GM23338 (cell line): Measurements from ENCODE around the gene TMEM87B. TPM values are rescaled to one million over a fixed set of nuclear protein-coding genes. Genes with fewer than 3 reads are reported as not detected.

Experiments used
- ATAC-seq: fragments of 200-7000 bp; cut with Tn5 transposase; 3 replicates; pipeline ENCODE4 v1.9.1; 2020
- DNase-seq: peaks from one replicate; pipeline ENCODE4 v3.0.0-alpha.2; 2015; ENCODE audit warnings: low spot score
- H2AFZ ChIP-seq: fragments of 200-600 bp; sonication (generic); 2 replicates; pipeline ENCODE4 v1.8.0; 2016; ENCODE audit warnings: antibody characterized with exemption, mild to moderate bottlenecking, moderate library complexity
- H3F3A ChIP-seq: fragments of 200-600 bp; sonication (generic); replicated peaks from 2 replicates; pipeline ENCODE4 v1.8.0; 2017; ENCODE audit warnings: antibody characterized with exemption, mixed run types, low read depth
- H3K27ac ChIP-seq: fragments of 200-600 bp; sonication (generic); 2 replicates; pipeline ENCODE4 v1.6.1; 2016; ENCODE audit warnings: low read depth
- H3K27me3 ChIP-seq: fragments of 200-600 bp; sonication (generic); 2 replicates; pipeline ENCODE4 v1.8.0; 2016; ENCODE audit warnings: mild to moderate bottlenecking, mixed run types, moderate library complexity; ENCODE audit not compliant: insufficient read depth
- H3K36me3 ChIP-seq: fragments of 200-600 bp; sonication (generic); 2 replicates; pipeline ENCODE4 v1.8.0; 2016; ENCODE audit warnings: mild to moderate bottlenecking; ENCODE audit not compliant: insufficient read depth
- H3K4me1 ChIP-seq: fragments of 200-600 bp; sonication (generic); 2 replicates; pipeline ENCODE4 v1.8.0; 2016; ENCODE audit warnings: mild to moderate bottlenecking, moderate library complexity; ENCODE audit not compliant: insufficient read depth
- H3K4me2 ChIP-seq: fragments of 200-600 bp; sonication (generic); 2 replicates; pipeline ENCODE4 v1.7.1; 2017; ENCODE audit warnings: mixed run types
- H3K4me3 ChIP-seq: fragments of 200-600 bp; sonication (generic); 2 replicates; pipeline ENCODE4 v1.6.1; 2016; ENCODE audit warnings: mixed run types
- H3K79me2 ChIP-seq: fragments of 200-600 bp; sonication (generic); replicated peaks from 2 replicates; pipeline ENCODE4 v1.8.0; 2017; ENCODE audit warnings: mild to moderate bottlenecking; ENCODE audit not compliant: insufficient read depth
- H3K9me2 ChIP-seq: fragments of 200-600 bp; sonication (generic); 2 replicates; pipeline ENCODE4 v1.8.0; 2017; ENCODE audit not compliant: insufficient read depth
- H4K20me1 ChIP-seq: fragments of 200-600 bp; sonication (generic); replicated peaks from 2 replicates; pipeline ENCODE4 v1.8.0; 2017; ENCODE audit warnings: mild to moderate bottlenecking; ENCODE audit not compliant: insufficient read depth
- H3K27ac Mint-ChIP-seq: 2 replicates; pipeline ENCODE4 v1.8.0; 2020; ENCODE audit warnings: inconsistent platforms, mild to moderate bottlenecking, moderate library complexity, mixed read lengths
- H3K27me3 Mint-ChIP-seq: 3 replicates; pipeline ENCODE4 v1.8.0; 2022; ENCODE audit warnings: low read depth, mild to moderate bottlenecking, moderate library complexity, mixed read lengths, inconsistent platforms; ENCODE audit not compliant: insufficient read depth, poor library complexity
- H3K36me3 Mint-ChIP-seq: 3 replicates; pipeline ENCODE4 v1.8.0; 2021; ENCODE audit warnings: low read depth, mild to moderate bottlenecking, inconsistent platforms, moderate library complexity, mixed read lengths
- H3K4me1 Mint-ChIP-seq: 3 replicates; pipeline ENCODE4 v1.8.0; 2020; ENCODE audit warnings: mild to moderate bottlenecking, inconsistent platforms, mixed read lengths
- H3K4me3 Mint-ChIP-seq: 3 replicates; pipeline ENCODE4 v1.8.0; 2021; ENCODE audit warnings: moderate library complexity, mild to moderate bottlenecking, inconsistent platforms, mixed read lengths
- H3K9me3 Mint-ChIP-seq: 3 replicates; pipeline ENCODE4 v1.8.0; 2020; ENCODE audit warnings: moderate library complexity, mild to moderate bottlenecking, inconsistent platforms, mixed read lengths
- CREB1 ChIP-seq: fragments of 250-450 bp; sonication (Bioruptor Pico); IDR thresholded peaks from 2 replicates; pipeline ENCODE4 v1.5.0; 2020; ENCODE audit warnings: low read depth, mild to moderate bottlenecking, moderate library complexity
- ETS1 ChIP-seq: IDR thresholded peaks from 2 replicates; pipeline ENCODE4 v1.6.1; 2016; ENCODE audit warnings: antibody characterized with exemption
- EZH2 ChIP-seq: fragments of 200-600 bp; sonication (generic); IDR thresholded peaks from one replicate; pipeline ENCODE4 v1.8.0; 2017; ENCODE audit warnings: antibody characterized with exemption, mild to moderate bottlenecking, low read depth; ENCODE audit not compliant: unreplicated experiment
- EZH2phosphoT487 ChIP-seq: fragments of 200-600 bp; sonication (generic); IDR thresholded peaks from one replicate; pipeline ENCODE4 v1.8.1; 2018; ENCODE audit warnings: antibody characterized with exemption; ENCODE audit not compliant: unreplicated experiment
- JUNB ChIP-seq: IDR thresholded peaks from one replicate; pipeline ENCODE4 v1.6.1; 2016; ENCODE audit warnings: antibody characterized with exemption; ENCODE audit not compliant: unreplicated experiment
- NANOG ChIP-seq: IDR thresholded peaks from 2 replicates; pipeline ENCODE4 v1.6.1; 2016; ENCODE audit warnings: antibody characterized with exemption, borderline replicate concordance
- POLR2AphosphoS5 ChIP-seq: IDR thresholded peaks from 2 replicates; pipeline ENCODE4 v1.6.1; 2016; ENCODE audit warnings: antibody characterized with exemption, low read depth
- STAT1 ChIP-seq: IDR thresholded peaks from one replicate; pipeline ENCODE4 v1.6.1; 2016; ENCODE audit warnings: antibody characterized with exemption; ENCODE audit not compliant: unreplicated experiment
- ZNF114 ChIP-seq: fragments of 250-450 bp; sonication (Bioruptor Pico); IDR thresholded peaks from 2 replicates; pipeline ENCODE4 v1.5.0; 2020; ENCODE audit warnings: mild to moderate bottlenecking, moderate library complexity
- ZNF331 ChIP-seq: fragments of 250-450 bp; sonication (Bioruptor Pico); IDR thresholded peaks from 2 replicates; pipeline ENCODE4 v1.5.0; 2020; ENCODE audit warnings: low read depth, mild to moderate bottlenecking, moderate library complexity
- ZNF462 ChIP-seq: fragments of 250-450 bp; sonication (Bioruptor Pico); IDR thresholded peaks from 2 replicates; pipeline ENCODE4 v1.5.0; 2020; ENCODE audit warnings: mild to moderate bottlenecking, moderate library complexity
- polyA plus RNA-seq: library from polyadenylated mRNA; unstranded; fragments of >200 nt; fragmentation: Nextera tagmentation; extraction: Ambion mirVana; gene quantifications from 2 replicates; pipeline ENCODE4 v1.2.1, GENCODE V29; 2016
- total RNA-seq: library from RNA; depleted of rRNA; stranded (reverse); fragments of >200 nt; shearing (Covaris generic); gene quantifications from 2 replicates; pipeline ENCODE4 v1.2.3, GENCODE V29; 2014
- TF ChIP-seq, protein P1 (sequence below), 2 experiments: fragments of 200-600 bp in 1 of 2; sonication (generic) in 1 of 2; conservative IDR thresholded peaks; 2 replicates each; pipeline versions ENCODE4 v1.5.1 to v1.6.1; 2016 to 2017; ENCODE audit warnings: antibody characterized with exemption in 2 of 2, low read depth in 2 of 2, mild to moderate bottlenecking in 2 of 2, moderate library complexity in 1 of 2
- TF ChIP-seq, protein P2 (sequence below): IDR thresholded peaks from one replicate; pipeline ENCODE4 v1.6.1; 2018; ENCODE audit warnings: antibody characterized with exemption; ENCODE audit not compliant: unreplicated experiment

The TMEM87B gene
- total and polyA plus RNA-seq, 2 experiments from 2014 or later: 7.0 to 15.4 TPM

DNA sequence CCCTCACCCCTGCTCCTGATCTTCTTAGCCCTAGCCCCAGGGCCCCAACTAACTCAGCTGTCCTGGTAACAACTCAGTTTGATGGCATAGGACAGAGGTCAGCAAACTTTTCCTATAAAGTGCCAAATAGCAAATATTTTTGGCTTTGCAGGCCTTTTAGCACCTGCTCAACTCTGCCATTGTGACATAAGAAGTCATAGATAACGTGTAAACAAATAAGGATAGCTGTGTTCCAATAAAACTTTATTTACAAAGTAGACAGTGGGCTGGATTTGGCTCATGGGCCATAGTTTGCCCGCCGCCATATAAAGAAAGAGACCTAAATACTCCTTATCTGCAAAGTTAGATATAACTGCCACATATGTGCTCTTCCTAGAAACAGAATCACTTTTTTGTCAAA, 27.3 kb upstream of the TMEM87B start:
- Histone ChIP-seq H3K27ac (no peak overlapping the region), H3K79me2 (no peaks in the 10 kb centered on the region), H4K20me1 (no peaks in the 10 kb centered on the region), H3K27me3 (no peaks in the 10 kb centered on the region), H3K36me3 (no peaks in the 10 kb centered on the region), H3K4me1 (peaks cover 12% of the 10 kb centered on the region), H3F3A (peaks cover 4% of the 10 kb centered on the region; the same call in 1 of the 2 replicates), H3K4me3 (no peak overlapping the region), H3K4me2 (no peak overlapping the region), H3K9me2 (no peaks in the 10 kb centered on the region), H2AFZ (no peak overlapping the region)
- TF ChIP-seq EZH2 (no peak), POLR2AphosphoS5 (no peak), ZNF462 (CRISPR knock-in tag) (no peak), CREB1 (CRISPR knock-in tag) (no peak), ETS1 (no peak), NANOG (no peak), EZH2phosphoT487 (no peak), STAT1 (no peak), JUNB (no peak), ZNF114 (CRISPR knock-in tag) (no peak), ZNF331 (CRISPR knock-in tag) (no peak)
- TF ChIP-seq, protein P1, sequence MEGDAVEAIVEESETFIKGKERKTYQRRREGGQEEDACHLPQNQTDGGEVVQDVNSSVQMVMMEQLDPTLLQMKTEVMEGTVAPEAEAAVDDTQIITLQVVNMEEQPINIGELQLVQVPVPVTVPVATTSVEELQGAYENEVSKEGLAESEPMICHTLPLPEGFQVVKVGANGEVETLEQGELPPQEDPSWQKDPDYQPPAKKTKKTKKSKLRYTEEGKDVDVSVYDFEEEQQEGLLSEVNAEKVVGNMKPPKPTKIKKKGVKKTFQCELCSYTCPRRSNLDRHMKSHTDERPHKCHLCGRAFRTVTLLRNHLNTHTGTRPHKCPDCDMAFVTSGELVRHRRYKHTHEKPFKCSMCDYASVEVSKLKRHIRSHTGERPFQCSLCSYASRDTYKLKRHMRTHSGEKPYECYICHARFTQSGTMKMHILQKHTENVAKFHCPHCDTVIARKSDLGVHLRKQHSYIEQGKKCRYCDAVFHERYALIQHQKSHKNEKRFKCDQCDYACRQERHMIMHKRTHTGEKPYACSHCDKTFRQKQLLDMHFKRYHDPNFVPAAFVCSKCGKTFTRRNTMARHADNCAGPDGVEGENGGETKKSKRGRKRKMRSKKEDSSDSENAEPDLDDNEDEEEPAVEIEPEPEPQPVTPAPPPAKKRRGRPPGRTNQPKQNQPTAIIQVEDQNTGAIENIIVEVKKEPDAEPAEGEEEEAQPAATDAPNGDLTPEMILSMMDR (conservative IDR thresholded peaks at IDR 0.05; ENCODE audit: low read depth in 2 of 2): no peak
- TF ChIP-seq, protein P2, sequence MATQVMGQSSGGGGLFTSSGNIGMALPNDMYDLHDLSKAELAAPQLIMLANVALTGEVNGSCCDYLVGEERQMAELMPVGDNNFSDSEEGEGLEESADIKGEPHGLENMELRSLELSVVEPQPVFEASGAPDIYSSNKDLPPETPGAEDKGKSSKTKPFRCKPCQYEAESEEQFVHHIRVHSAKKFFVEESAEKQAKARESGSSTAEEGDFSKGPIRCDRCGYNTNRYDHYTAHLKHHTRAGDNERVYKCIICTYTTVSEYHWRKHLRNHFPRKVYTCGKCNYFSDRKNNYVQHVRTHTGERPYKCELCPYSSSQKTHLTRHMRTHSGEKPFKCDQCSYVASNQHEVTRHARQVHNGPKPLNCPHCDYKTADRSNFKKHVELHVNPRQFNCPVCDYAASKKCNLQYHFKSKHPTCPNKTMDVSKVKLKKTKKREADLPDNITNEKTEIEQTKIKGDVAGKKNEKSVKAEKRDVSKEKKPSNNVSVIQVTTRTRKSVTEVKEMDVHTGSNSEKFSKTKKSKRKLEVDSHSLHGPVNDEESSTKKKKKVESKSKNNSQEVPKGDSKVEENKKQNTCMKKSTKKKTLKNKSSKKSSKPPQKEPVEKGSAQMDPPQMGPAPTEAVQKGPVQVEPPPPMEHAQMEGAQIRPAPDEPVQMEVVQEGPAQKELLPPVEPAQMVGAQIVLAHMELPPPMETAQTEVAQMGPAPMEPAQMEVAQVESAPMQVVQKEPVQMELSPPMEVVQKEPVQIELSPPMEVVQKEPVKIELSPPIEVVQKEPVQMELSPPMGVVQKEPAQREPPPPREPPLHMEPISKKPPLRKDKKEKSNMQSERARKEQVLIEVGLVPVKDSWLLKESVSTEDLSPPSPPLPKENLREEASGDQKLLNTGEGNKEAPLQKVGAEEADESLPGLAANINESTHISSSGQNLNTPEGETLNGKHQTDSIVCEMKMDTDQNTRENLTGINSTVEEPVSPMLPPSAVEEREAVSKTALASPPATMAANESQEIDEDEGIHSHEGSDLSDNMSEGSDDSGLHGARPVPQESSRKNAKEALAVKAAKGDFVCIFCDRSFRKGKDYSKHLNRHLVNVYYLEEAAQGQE: no peak
- H3K36me3 Mint-ChIP-seq: peaks cover 3% of the 10 kb centered on the region; the same call in 2 of the 3 replicates
- DNase-seq: no peak
- peaks cover 3% of the 10 kb centered on the region; the same call in 1 of the 3 replicates for H3K9me3 Mint-ChIP-seq
- ATAC-seq: no peak
- peaks cover 2% of the 10 kb centered on the region for H3K27me3 Mint-ChIP-seq
- H3K4me1 Mint-ChIP-seq: peaks cover 14% of the 10 kb centered on the region
- no peak overlapping the region for H3K4me3 Mint-ChIP-seq
- H3K27ac Mint-ChIP-seq: no peak overlapping the region
